HL-60 (cell line): ENCODE results near the gene ERGIC1.

Experiments
- DNase-seq, 2 experiments: peaks; one replicate each; pipeline ENCODE4 v3.0.0-alpha.2; 2010 to 2020; ENCODE audit warnings: low read depth in 1 of 2, low spot score in 1 of 2
- H3K27ac ChIP-seq: fragments of 250-450 bp; sonication (Bioruptor Pico); replicated peaks from 2 replicates; pipeline ENCODE4 v1.5.1; 2020; ENCODE audit warnings: mild to moderate bottlenecking, moderate library complexity
- H3K27me3 ChIP-seq: fragments of 250-450 bp; sonication (Bioruptor Pico); 2 replicates; pipeline ENCODE4 v1.5.1; 2021; ENCODE audit warnings: mild to moderate bottlenecking, moderate library complexity; ENCODE audit not compliant: insufficient read depth, poor library complexity, severe bottlenecking
- H3K4me3 ChIP-seq: replicated peaks from 2 replicates; pipeline ENCODE4 v1.5.1; 2011; ENCODE audit warnings: mild to moderate bottlenecking, control low read depth, low read length; ENCODE audit not compliant: insufficient read depth
- GABPA ChIP-seq: IDR thresholded peaks from 2 replicates; pipeline ENCODE4 v1.6.1; 2012; ENCODE audit warnings: low read depth
- POLR2AphosphoS5 ChIP-seq: IDR thresholded peaks from 2 replicates; pipeline ENCODE4 v1.6.1; 2012; ENCODE audit warnings: low read depth
- SPI1 ChIP-seq: IDR thresholded peaks from 2 replicates; pipeline ENCODE4 v1.6.1; 2012; ENCODE audit warnings: low read depth, mild to moderate bottlenecking, borderline replicate concordance
- TF ChIP-seq, protein P1 (sequence below): IDR thresholded peaks from 2 replicates; pipeline ENCODE4 v1.6.1; 2012; ENCODE audit warnings: low read depth; ENCODE audit not compliant: insufficient replicate concordance
- TF ChIP-seq, protein P2 (sequence below): IDR thresholded peaks from one replicate; pipeline ENCODE4 v1.5.1; 2011; ENCODE audit warnings: low read length, control low read depth, inconsistent platforms; ENCODE audit not compliant: insufficient read depth

Gene ERGIC1

DNA sequence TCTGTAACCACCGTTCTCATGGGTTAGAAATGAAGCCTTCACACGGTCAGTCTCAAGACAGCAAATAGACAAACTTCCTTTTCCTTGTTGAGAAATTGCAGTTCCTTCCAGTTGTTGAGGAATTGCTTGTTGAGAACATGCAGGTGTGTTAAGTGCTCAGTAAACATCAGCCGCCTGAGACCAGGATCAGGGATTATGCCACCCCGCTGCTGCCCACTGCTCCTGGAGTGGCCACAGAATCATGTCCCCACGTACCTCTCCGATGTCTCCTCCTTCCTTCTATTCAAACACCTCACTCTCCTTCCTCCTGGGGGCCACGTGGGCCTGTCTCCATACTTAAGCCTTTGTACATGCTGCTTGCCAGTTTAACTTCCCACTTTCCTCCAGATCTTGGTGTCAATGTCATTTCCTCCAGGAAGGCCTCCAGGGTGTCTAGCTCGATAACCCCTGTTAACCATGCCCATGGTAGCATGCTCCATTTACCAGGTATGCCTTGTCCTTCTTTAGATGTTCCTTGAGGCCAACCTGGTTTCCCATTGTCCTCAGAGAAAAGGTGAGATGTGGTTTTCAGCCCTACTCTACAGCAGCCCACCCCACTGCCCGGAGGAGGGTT, 91.4 kb downstream of the ERGIC1 start:
- Histone ChIP-seq H3K4me3 (no peak overlapping the region), H3K27me3 (no peaks in the 10 kb centered on the region), H3K27ac (no peak overlapping the region)
- DNase-seq = no peak
- TF ChIP-seq, protein P1, sequence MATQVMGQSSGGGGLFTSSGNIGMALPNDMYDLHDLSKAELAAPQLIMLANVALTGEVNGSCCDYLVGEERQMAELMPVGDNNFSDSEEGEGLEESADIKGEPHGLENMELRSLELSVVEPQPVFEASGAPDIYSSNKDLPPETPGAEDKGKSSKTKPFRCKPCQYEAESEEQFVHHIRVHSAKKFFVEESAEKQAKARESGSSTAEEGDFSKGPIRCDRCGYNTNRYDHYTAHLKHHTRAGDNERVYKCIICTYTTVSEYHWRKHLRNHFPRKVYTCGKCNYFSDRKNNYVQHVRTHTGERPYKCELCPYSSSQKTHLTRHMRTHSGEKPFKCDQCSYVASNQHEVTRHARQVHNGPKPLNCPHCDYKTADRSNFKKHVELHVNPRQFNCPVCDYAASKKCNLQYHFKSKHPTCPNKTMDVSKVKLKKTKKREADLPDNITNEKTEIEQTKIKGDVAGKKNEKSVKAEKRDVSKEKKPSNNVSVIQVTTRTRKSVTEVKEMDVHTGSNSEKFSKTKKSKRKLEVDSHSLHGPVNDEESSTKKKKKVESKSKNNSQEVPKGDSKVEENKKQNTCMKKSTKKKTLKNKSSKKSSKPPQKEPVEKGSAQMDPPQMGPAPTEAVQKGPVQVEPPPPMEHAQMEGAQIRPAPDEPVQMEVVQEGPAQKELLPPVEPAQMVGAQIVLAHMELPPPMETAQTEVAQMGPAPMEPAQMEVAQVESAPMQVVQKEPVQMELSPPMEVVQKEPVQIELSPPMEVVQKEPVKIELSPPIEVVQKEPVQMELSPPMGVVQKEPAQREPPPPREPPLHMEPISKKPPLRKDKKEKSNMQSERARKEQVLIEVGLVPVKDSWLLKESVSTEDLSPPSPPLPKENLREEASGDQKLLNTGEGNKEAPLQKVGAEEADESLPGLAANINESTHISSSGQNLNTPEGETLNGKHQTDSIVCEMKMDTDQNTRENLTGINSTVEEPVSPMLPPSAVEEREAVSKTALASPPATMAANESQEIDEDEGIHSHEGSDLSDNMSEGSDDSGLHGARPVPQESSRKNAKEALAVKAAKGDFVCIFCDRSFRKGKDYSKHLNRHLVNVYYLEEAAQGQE = no peak
- TF ChIP-seq SPI1 (no peak), GABPA (no peak), POLR2AphosphoS5 (no peak)
- TF ChIP-seq, protein P2, sequence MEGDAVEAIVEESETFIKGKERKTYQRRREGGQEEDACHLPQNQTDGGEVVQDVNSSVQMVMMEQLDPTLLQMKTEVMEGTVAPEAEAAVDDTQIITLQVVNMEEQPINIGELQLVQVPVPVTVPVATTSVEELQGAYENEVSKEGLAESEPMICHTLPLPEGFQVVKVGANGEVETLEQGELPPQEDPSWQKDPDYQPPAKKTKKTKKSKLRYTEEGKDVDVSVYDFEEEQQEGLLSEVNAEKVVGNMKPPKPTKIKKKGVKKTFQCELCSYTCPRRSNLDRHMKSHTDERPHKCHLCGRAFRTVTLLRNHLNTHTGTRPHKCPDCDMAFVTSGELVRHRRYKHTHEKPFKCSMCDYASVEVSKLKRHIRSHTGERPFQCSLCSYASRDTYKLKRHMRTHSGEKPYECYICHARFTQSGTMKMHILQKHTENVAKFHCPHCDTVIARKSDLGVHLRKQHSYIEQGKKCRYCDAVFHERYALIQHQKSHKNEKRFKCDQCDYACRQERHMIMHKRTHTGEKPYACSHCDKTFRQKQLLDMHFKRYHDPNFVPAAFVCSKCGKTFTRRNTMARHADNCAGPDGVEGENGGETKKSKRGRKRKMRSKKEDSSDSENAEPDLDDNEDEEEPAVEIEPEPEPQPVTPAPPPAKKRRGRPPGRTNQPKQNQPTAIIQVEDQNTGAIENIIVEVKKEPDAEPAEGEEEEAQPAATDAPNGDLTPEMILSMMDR = no peak

DNA sequence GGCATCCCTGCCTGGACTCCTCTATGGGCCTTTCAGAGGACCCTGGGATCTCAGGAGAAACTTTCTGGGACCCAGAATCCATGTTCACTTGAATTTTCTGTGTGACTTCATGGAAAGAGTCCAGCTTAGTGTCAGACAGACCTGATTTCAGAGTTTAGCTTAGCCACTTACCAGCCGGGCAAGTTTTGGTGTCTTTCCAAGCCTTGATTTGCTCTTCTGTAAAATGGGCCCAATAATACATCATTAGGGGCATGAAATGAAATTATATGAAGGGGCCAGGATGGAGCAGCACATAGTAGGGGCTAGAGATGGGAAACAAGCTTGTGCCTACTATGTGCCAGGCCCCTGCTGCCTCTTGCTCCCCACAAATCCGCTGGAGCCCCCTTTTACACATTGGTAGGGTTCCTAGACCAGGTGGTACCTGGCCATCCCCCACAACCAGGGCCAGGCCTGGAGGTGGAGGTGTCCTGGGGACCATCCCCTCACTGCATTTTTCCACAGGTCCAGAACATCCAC, 92.0 kb downstream of the ERGIC1 start:
- TF ChIP-seq, protein P2 = no peak
- TF ChIP-seq POLR2AphosphoS5 = no peak
- TF ChIP-seq SPI1 = no peak
- TF ChIP-seq, protein P1 = no peak
- TF ChIP-seq GABPA = no peak
- H3K27me3 ChIP-seq = no peaks in the 10 kb centered on the region
- H3K27ac ChIP-seq = no peak overlapping the region
- DNase-seq = no peak
- no peak overlapping the region for H3K4me3 ChIP-seq

DNA sequence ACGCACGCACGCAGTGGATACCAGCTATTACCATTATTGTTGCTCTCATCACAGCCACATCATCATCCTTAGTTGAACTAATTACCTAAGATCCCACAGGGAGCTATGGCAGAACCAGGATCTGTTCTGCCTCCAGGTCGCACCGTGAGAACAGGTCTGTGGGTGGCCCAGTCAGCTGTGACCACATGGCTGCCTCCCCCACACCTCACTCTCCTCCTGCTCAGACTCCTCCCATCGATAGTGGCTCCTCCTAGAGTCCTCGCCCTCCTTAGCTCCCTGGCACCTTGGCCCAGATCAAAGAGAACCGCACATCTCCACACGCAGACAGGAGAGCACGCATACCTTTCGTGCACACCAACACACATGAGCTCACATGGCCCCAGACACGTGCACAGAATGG, 92.7 kb downstream of the ERGIC1 start:
- Histone ChIP-seq H3K27me3 (no peaks in the 10 kb centered on the region), H3K27ac (no peak overlapping the region), H3K4me3 (no peak overlapping the region)
- TF ChIP-seq SPI1 (no peak), POLR2AphosphoS5 (no peak), GABPA (no peak)
- TF ChIP-seq, protein P2 = no peak
- TF ChIP-seq, protein P1 = no peak
- no peak for DNase-seq
